Kidney (tissue), 14 donors: Measurements from ENCODE around the gene AP2A1. TPM values are rescaled to one million over a fixed set of nuclear protein-coding genes. Genes with fewer than 3 reads are reported as not detected.

Experiments
- DNase-seq, 5 donors: peaks; one replicate each; pipeline ENCODE4 v3.0.0-alpha.2; 2013 to 2020
- FAIRE-seq: peaks from 2 replicates; lab custom pipeline; 2012; peaks lifted over from hg19 to GRCh38; lab: Jason Lieb, UNC
- H3K27ac ChIP-seq, 2 donors: one replicate each; pipeline ENCODE4 v1.7.0; 2013; ENCODE audit warnings: low read depth in 2 of 2, low read length in 2 of 2, inconsistent platforms in 1 of 2
- H3K27me3 ChIP-seq: one replicate; pipeline ENCODE4 v1.7.1; 2013; ENCODE audit warnings: low read length, inconsistent platforms; ENCODE audit not compliant: control insufficient read depth, insufficient read depth
- H3K36me3 ChIP-seq, 3 donors: one replicate each; pipeline versions ENCODE4 v1.7.0 to v1.7.1; 2013; ENCODE audit warnings: low read length in 3 of 3, control low read depth in 1 of 3, inconsistent platforms in 1 of 3; ENCODE audit not compliant: insufficient read depth in 3 of 3, control insufficient read depth in 2 of 3
- H3K4me1 ChIP-seq, 3 donors: one replicate each; pipeline versions ENCODE4 v1.7.0 to v1.7.1; 2013; ENCODE audit warnings: low read length in 3 of 3, inconsistent platforms in 1 of 3, low read depth in 1 of 3; ENCODE audit not compliant: control insufficient read depth in 2 of 3, insufficient read depth in 2 of 3
- H3K4me3 ChIP-seq, 3 donors: one replicate each; pipeline versions ENCODE4 v1.7.0 to v1.8.1; 2013; ENCODE audit warnings: low read length in 3 of 3, control low read depth in 1 of 3, inconsistent platforms in 1 of 3
- H3K9ac ChIP-seq, 3 donors: one replicate each; pipeline versions ENCODE4 v1.7.0 to v1.7.1; 2013; ENCODE audit warnings: low read length in 3 of 3, control low read depth in 1 of 3, inconsistent platforms in 1 of 3
- H3K9me3 ChIP-seq, 3 donors: one replicate each; pipeline versions ENCODE4 v1.7.0 to v1.7.1; 2013; ENCODE audit warnings: low read length in 3 of 3, control low read depth in 1 of 3, inconsistent platforms in 1 of 3; ENCODE audit not compliant: control insufficient read depth in 2 of 3, insufficient read depth in 1 of 3
- CTCF ChIP-seq: IDR thresholded peaks from 3 replicates; pipeline ENCODE4 v1.5.1; 2012; ENCODE audit warnings: mild to moderate bottlenecking, moderate library complexity, borderline replicate concordance; ENCODE audit not compliant: insufficient read depth; ENCODE audit errors: extremely low read depth
- intact Hi-C: fragments of 100-400 bp; cut with DNase I; formaldehyde crosslinking; loops from one replicate; pipeline ENCODE4 v1.11.1; 2022
- polyA plus RNA-seq: library from polyadenylated mRNA; stranded (reverse); fragments of 350-450 nt; fragmentation: Illumina TruSeq; extraction: RNeasy Lipid Tissue Mini Kit (QIAGEN cat#74804); gene quantifications from one replicate; pipeline ENCODE4 v1.2.3, GENCODE V29; 2014; ENCODE audit warnings: low read depth, low replicate concordance; ENCODE audit not compliant: insufficient read depth
- total RNA-seq: library from RNA; stranded (reverse); fragmentation: NEBNext Ultra II Directional; extraction: Animal tissue kit (Norgen Biotek cat#: 25700); gene quantifications from one replicate; pipeline ENCODE4 v1.2.1, GENCODE V29; 2021
- donor health status: control.
- donor health status: control.
- donor health status: control.
- donor health status: control.
- donor health status: control.
- donor health status: DM: yes; HTN: yes; CAD: no.
- donor health status: Normal renal cell carcinoma (clear cell type).

The AP2A1 gene
- total and polyA plus RNA-seq, 2 donors from 2014 or later = 32.0 to 70.0 TPM

GRCh38 chr19:49801966-49802661, 35.3 kb downstream of the AP2A1 start:
- FAIRE-seq = no peak
- peaks cover 0 to 2% (median 0%) of the 10 kb centered on the region in 3 donors for H3K4me1 ChIP-seq
- peak overlapping the region in 1 of 2 donors; percentile 60 for H3K27ac ChIP-seq
- H3K27me3 ChIP-seq = no peaks in the 10 kb centered on the region
- peaks cover 2 to 27% (median 13%) of the 10 kb centered on the region in 3 donors for H3K36me3 ChIP-seq
- no peaks in the 10 kb centered on the region for H3K9me3 ChIP-seq
- peak; percentile 17 for TF ChIP-seq CTCF
- peak; percentile 88 to 97 (median 93) for DNase-seq
- peak overlapping the region in 1 of 3 donors; percentile 51 for H3K9ac ChIP-seq
- intact Hi-C loops = no loop called here
- peak overlapping the region; percentile 43 to 74 (median 65) for H3K4me3 ChIP-seq

GRCh38 chr19:49802836-49803528, 36.2 kb downstream of the AP2A1 start:
- intact Hi-C loops = no loop called here
- FAIRE-seq = no peak

GRCh38 chr19:49803529-49803856, 36.7 kb downstream of the AP2A1 start:
- no peak for TF ChIP-seq CTCF
- H3K27ac ChIP-seq = no peak overlapping the region
- H3K36me3 ChIP-seq = peaks cover 2 to 21% (median 11%) of the 10 kb centered on the region in 3 donors
- no peak overlapping the region for H3K4me3 ChIP-seq
- FAIRE-seq = no peak
- no peak overlapping the region for H3K9ac ChIP-seq
- intact Hi-C loops = no loop called here
- no peaks in the 10 kb centered on the region for H3K9me3 ChIP-seq
- peak in 1 of 5 donors; percentile 45 for DNase-seq
- peaks cover 0 to 2% (median 0%) of the 10 kb centered on the region in 3 donors for H3K4me1 ChIP-seq
- H3K27me3 ChIP-seq = no peaks in the 10 kb centered on the region

More at GRCh38 chr19:49802836-49803528, 36.2 kb downstream of the AP2A1 start:
- H3K27me3 ChIP-seq = no peaks in the 10 kb centered on the region
- H3K27ac ChIP-seq = peak overlapping the region; percentile 32 to 37
- H3K9ac ChIP-seq = peak overlapping the region in 1 of 3 donors; percentile 12
- H3K9me3 ChIP-seq = no peaks in the 10 kb centered on the region
- H3K4me1 ChIP-seq = peaks cover 0 to 2% (median 0%) of the 10 kb centered on the region in 3 donors
- H3K4me3 ChIP-seq = peak overlapping the region in 1 of 3 donors; percentile 21
- TF ChIP-seq CTCF = no peak
- peak in 2 of 5 donors; percentile 74 to 75 for DNase-seq
- H3K36me3 ChIP-seq = peaks cover 2 to 27% (median 12%) of the 10 kb centered on the region in 3 donors
